GM20000 (cell line): ENCODE measurements around the gene ELL2.

Source experiments
- DNase-seq: peaks from one replicate; pipeline ENCODE4 v3.0.0; 2012; ENCODE audit warnings: low spot score
- CTCF ChIP-seq: IDR thresholded peaks from 2 replicates; pipeline ENCODE4 v1.5.1; 2012; ENCODE audit warnings: mild to moderate bottlenecking, control low read depth; ENCODE audit errors: extremely low read depth, missing control alignments

The ELL2 gene

GRCh38 chr5:95922798-95923197 is 38.9 kb downstream of the ELL2 start:
- no peak for TF ChIP-seq CTCF
- no peak for DNase-seq

- no peak for TF ChIP-seq CTCF
- no peak for DNase-seq
Measured at GRCh38 chr5:95921501-95921900, 40.1 kb downstream of the ELL2 start.

GRCh38 chr5:95920822-95921221 is 40.8 kb downstream of the ELL2 start:
- DNase-seq, result no peak
- TF ChIP-seq CTCF, result no peak

- no peak for TF ChIP-seq CTCF
- DNase-seq, result no peak
Measured at GRCh38 chr5:95919658-95920057, 42.0 kb downstream of the ELL2 start.

- DNase-seq, result no peak
- TF ChIP-seq CTCF, result no peak
Measured at GRCh38 chr5:95918421-95919006, 43.1 kb downstream of the ELL2 start.

- no peak for TF ChIP-seq CTCF
Measured at GRCh38 chr5:95917207-95917606, 44.4 kb downstream of the ELL2 start.

GRCh38 chr5:95916687-95917085 is 45.0 kb downstream of the ELL2 start:
- no peak for TF ChIP-seq CTCF
- DNase-seq, result no peak

More at GRCh38 chr5:95917207-95917606, 44.4 kb downstream of the ELL2 start:
- no peak for DNase-seq
